ENCODE measurements around the gene TMEM131.

TMEM131 gene

DNA sequence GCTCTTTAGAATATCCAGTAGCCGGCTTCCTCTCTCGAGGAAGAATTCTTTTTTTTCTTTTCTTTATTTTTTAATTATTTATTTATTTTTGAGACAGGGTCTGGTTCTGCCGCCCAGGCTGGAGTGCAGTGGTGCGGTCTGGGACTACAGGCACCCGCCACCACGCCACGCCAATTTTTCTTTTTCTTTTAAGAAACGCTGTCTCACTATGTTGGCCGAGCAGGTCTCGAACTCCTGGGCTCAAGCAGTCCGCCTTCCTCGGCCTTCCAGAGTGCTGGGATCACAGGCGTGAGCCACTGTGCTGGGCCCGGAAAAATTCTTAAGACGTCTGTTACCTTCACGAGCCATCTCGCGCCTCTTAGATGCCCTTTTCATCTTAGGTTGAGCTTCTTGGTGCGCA is 931 bp upstream of the TMEM131 start:
- DNase-seq (ENCODE audit: low read depth) = peak; percentile 14
- TF ChIP-seq, protein P1, sequence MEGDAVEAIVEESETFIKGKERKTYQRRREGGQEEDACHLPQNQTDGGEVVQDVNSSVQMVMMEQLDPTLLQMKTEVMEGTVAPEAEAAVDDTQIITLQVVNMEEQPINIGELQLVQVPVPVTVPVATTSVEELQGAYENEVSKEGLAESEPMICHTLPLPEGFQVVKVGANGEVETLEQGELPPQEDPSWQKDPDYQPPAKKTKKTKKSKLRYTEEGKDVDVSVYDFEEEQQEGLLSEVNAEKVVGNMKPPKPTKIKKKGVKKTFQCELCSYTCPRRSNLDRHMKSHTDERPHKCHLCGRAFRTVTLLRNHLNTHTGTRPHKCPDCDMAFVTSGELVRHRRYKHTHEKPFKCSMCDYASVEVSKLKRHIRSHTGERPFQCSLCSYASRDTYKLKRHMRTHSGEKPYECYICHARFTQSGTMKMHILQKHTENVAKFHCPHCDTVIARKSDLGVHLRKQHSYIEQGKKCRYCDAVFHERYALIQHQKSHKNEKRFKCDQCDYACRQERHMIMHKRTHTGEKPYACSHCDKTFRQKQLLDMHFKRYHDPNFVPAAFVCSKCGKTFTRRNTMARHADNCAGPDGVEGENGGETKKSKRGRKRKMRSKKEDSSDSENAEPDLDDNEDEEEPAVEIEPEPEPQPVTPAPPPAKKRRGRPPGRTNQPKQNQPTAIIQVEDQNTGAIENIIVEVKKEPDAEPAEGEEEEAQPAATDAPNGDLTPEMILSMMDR (IDR thresholded peaks at IDR 0.05; ENCODE audit: low read depth, low read length) = no peak
- TF ChIP-seq MAX (IDR thresholded peaks at IDR 0.05; ENCODE audit: low read depth, low read length) = no peak
- TF ChIP-seq POLR2A (IDR thresholded peaks at IDR 0.05; ENCODE audit: extremely low read depth, insufficient read length) = no peak
- no peak for TF ChIP-seq MYC (IDR thresholded peaks at IDR 0.05; ENCODE audit: low read depth, low read length)
- H3K4me3 ChIP-seq (ENCODE audit: low read depth, low read length) = peak overlapping the region; percentile 68

DNA sequence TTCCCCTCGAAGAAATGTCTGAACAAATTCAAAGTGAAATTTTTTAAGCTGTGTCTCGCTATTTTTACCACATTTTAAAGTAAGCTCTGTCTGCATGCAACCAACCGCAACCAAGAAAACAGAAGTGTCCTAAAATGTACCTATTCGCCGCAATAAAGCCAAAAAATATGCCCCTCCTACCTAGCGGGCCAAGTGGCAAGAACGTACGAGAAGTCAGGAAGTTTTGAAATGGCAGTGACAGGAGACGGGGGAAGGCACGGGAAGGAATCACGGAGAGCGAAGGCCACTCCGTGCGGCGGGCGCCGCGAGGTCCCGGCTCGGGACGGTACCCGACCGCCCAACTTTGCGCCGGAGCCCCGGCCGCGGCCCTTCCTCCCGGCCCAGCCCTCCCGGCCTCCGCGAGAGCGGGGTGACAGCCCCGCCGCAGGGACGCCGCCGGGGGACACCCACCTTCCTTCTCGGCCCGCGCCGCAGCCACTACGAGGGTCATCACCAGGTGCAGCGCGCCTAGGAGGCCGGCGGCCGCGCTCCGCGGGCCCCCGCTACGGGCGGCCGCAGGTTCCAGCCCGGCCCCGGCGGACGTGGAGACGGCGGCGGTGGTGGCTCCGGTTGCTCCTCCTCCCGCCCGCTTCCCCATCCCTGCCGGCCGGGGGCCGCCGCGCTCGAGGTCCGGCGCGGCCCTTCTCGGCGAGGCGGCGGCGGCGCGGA is 568 bp downstream of the TMEM131 start:
- H3K4me3 ChIP-seq (ENCODE audit: low read depth, low read length) = peak overlapping the region; percentile 93
- TF ChIP-seq POLR2A (IDR thresholded peaks at IDR 0.05; ENCODE audit: extremely low read depth, insufficient read length) (no peak), MYC (IDR thresholded peaks at IDR 0.05; ENCODE audit: low read depth, low read length) (0 out of 2 replicates have a peak, but pooled peaks have one; percentile 7), MAX (IDR thresholded peaks at IDR 0.05; ENCODE audit: low read depth, low read length) (0 out of 2 replicates have a peak, but pooled peaks have one; percentile 6)
- TF ChIP-seq, protein P1 (IDR thresholded peaks at IDR 0.05; ENCODE audit: low read depth, low read length) = no peak
- peak; percentile 84 for DNase-seq (ENCODE audit: low read depth)

GRCh38 chr2:97994476-97994875 is 1.3 kb downstream of the TMEM131 start:
- TF ChIP-seq POLR2A (IDR thresholded peaks at IDR 0.05; ENCODE audit: extremely low read depth, insufficient read length) (no peak), MAX (IDR thresholded peaks at IDR 0.05; ENCODE audit: low read depth, low read length) (no peak)
- peak; percentile 25 for DNase-seq (ENCODE audit: low read depth)
- peak overlapping the region; percentile 93 for H3K4me3 ChIP-seq (ENCODE audit: low read depth, low read length)

- DNase-seq (ENCODE audit: low read depth) = peak; percentile 19
- TF ChIP-seq MYC (IDR thresholded peaks at IDR 0.05; ENCODE audit: low read depth, low read length) (no peak), MAX (IDR thresholded peaks at IDR 0.05; ENCODE audit: low read depth, low read length) (no peak), POLR2A (IDR thresholded peaks at IDR 0.05; ENCODE audit: extremely low read depth, insufficient read length) (no peak)
- TF ChIP-seq, protein P1 (IDR thresholded peaks at IDR 0.05; ENCODE audit: low read depth, low read length) = no peak
- H3K4me3 ChIP-seq (ENCODE audit: low read depth, low read length) = peak overlapping the region; percentile 93
Observed at GRCh38 chr2:97993926-97994325, 1.8 kb downstream of the TMEM131 start.

- peak overlapping the region; percentile 93 for H3K4me3 ChIP-seq (ENCODE audit: low read depth, low read length)
- DNase-seq (ENCODE audit: low read depth) = no peak
- no peak for TF ChIP-seq MAX (IDR thresholded peaks at IDR 0.05; ENCODE audit: low read depth, low read length)
- TF ChIP-seq, protein P1 (IDR thresholded peaks at IDR 0.05; ENCODE audit: low read depth, low read length) = no peak
- TF ChIP-seq MYC (IDR thresholded peaks at IDR 0.05; ENCODE audit: low read depth, low read length) = no peak
- TF ChIP-seq POLR2A (IDR thresholded peaks at IDR 0.05; ENCODE audit: extremely low read depth, insufficient read length) = no peak
Observed at GRCh38 chr2:97992836-97993825, 2.6 kb downstream of the TMEM131 start.

All from NB4 (cell line).